ENCODE data around the gene ABCF3. TPM values are rescaled to one million over a fixed set of nuclear protein-coding genes. Genes with fewer than 3 reads are reported as not detected.

ABCF3 gene
- total RNA-seq, 6 experiments from 2014 or later: 33.7 to 40.6 (median 38.5) TPM

DNA sequence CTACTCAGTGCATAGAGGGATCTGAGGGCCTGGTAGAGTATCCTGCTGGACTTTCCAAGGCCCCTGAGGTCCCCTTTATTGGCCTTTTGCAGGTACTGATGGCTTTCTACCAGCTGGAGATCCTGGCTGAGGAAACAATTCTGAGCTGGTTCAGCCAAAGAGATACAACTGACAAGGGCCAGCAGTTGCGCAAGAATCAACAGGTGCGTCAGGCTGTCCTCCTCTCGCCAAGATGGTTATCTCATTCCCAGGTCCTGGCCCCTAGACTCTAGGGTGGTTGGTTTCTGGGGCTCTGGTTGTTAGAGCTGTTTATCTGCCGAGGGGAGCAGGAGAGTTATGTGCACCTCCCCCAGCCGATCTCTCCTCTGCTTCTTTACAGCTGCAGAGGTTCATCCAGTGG is 41.5 kb upstream of the ABCF3 start:
- Histone ChIP-seq H3K4me1 (peaks cover 0 to 12% (median 0%) of the 10 kb centered on the region in 4 donors), H3K36me3 (peaks cover 8 to 61% (median 25%) of the 10 kb centered on the region in 4 donors), H3K27ac (no peak overlapping the region), H3K4me3 (no peak overlapping the region), H3K27me3 (no peaks in the 10 kb centered on the region), H3K9me3 (no peaks in the 10 kb centered on the region)
- ATAC-seq: peak; percentile 66 to 97 (median 81)
- DNase-seq: peak; percentile 56 to 81 (median 77)
- no peak for TF ChIP-seq POLR2A (IDR thresholded peaks at IDR 0.05)
- TF ChIP-seq, protein P1, sequence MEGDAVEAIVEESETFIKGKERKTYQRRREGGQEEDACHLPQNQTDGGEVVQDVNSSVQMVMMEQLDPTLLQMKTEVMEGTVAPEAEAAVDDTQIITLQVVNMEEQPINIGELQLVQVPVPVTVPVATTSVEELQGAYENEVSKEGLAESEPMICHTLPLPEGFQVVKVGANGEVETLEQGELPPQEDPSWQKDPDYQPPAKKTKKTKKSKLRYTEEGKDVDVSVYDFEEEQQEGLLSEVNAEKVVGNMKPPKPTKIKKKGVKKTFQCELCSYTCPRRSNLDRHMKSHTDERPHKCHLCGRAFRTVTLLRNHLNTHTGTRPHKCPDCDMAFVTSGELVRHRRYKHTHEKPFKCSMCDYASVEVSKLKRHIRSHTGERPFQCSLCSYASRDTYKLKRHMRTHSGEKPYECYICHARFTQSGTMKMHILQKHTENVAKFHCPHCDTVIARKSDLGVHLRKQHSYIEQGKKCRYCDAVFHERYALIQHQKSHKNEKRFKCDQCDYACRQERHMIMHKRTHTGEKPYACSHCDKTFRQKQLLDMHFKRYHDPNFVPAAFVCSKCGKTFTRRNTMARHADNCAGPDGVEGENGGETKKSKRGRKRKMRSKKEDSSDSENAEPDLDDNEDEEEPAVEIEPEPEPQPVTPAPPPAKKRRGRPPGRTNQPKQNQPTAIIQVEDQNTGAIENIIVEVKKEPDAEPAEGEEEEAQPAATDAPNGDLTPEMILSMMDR (IDR thresholded peaks at IDR 0.05): no peak
- WGBS (ENCODE audit: insufficient coverage, low coverage, low lambda C conversion rate, missing lambda C conversion rate): no CpG with 5 or more reads among the region's 5 CpGs
- intact Hi-C loops (cut with DNase I): loop anchor here (10.0 kb wide), 1 partner anchor 100 kb away; the partner anchor contains the start of genes ALG3 (in 2 of the 2) and EEF1AKMT4 (in 2 of the 2)

DNA sequence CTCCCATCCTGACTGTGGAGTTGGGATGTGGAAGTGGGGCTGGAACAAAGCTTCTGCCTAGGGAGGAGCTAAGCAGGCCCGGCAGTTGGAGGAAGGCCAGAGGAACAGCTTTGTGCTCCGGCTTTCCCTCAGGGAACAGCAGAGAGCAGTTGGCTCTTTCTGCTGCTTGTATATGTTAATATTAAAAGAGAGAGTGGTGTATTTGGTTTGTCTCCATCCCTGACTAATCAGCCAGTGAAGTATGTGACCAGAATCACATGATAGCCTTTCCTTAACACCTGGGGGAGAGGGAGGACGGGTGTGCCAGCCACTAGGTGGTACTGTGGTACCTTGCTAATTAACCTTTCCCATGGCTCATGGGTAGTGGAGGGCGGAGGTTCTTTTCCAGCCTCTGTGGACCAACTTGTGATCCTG is 40.9 kb upstream of the ABCF3 start:
- intact Hi-C loops (cut with DNase I): loop anchor here (10.0 kb wide), 1 partner anchor 100 kb away; the partner anchor contains the start of genes ALG3 (in 2 of the 2) and EEF1AKMT4 (in 2 of the 2)
- no peak for DNase-seq
- Histone ChIP-seq H3K4me3 (no peak overlapping the region), H3K36me3 (peaks cover 8 to 59% (median 25%) of the 10 kb centered on the region in 4 donors), H3K27ac (no peak overlapping the region), H3K4me1 (peaks cover 0 to 12% (median 0%) of the 10 kb centered on the region in 4 donors), H3K27me3 (no peaks in the 10 kb centered on the region), H3K9me3 (no peaks in the 10 kb centered on the region)
- TF ChIP-seq POLR2A (IDR thresholded peaks at IDR 0.05): no peak
- TF ChIP-seq, protein P1 (IDR thresholded peaks at IDR 0.05): peak; percentile 36 to 50 (median 48)
- ATAC-seq: peak; percentile 73 to 87 (median 80)
- 39% methylated on average over 4 of the region's 4 CpGs for WGBS (ENCODE audit: insufficient coverage, low coverage, low lambda C conversion rate, missing lambda C conversion rate)

DNA sequence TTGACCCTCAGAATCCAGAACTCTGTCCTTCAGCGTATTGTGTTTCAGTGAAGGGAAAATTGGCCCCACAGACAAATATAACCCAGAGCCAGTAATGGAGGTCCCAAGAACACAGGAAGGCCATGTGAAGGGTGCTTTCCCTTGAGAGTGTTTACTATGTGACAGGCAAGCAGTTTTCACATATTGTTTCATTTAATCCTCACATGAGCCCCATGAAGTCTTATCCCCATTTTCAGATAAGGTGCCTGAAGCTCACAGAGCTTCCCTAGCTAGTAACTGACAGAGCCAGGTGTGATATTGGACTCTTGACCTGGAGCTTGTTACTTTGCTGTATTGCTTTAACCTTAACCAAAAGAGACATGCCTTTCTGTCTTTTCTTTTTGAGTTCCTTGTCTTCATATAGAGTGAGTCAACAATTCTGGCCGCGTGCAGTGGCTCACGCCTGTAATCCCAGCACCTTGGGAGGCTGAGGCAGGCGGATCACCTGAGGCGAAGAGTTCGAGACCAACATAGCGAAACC is 40.2 kb upstream of the ABCF3 start:
- no peak for ATAC-seq
- intact Hi-C loops (cut with DNase I): loop anchor here (10.0 kb wide), 1 partner anchor 99 kb away; the partner anchor contains the start of genes ALG3 (in 2 of the 2) and EEF1AKMT4 (in 2 of the 2)
- H3K27me3 ChIP-seq: no peaks in the 10 kb centered on the region
- peaks cover 5 to 52% (median 22%) of the 10 kb centered on the region in 4 donors for H3K36me3 ChIP-seq
- H3K4me1 ChIP-seq: peaks cover 0 to 12% (median 0%) of the 10 kb centered on the region in 4 donors
- no peak for TF ChIP-seq POLR2A (IDR thresholded peaks at IDR 0.05)
- TF ChIP-seq, protein P1 (IDR thresholded peaks at IDR 0.05): no peak
- H3K9me3 ChIP-seq: no peaks in the 10 kb centered on the region
- no peak overlapping the region for H3K27ac ChIP-seq
- DNase-seq: no peak
- 86% methylated on average over 8 of the region's 8 CpGs for WGBS (ENCODE audit: insufficient coverage, low coverage, low lambda C conversion rate, missing lambda C conversion rate)
- no peak overlapping the region for H3K4me3 ChIP-seq

DNA sequence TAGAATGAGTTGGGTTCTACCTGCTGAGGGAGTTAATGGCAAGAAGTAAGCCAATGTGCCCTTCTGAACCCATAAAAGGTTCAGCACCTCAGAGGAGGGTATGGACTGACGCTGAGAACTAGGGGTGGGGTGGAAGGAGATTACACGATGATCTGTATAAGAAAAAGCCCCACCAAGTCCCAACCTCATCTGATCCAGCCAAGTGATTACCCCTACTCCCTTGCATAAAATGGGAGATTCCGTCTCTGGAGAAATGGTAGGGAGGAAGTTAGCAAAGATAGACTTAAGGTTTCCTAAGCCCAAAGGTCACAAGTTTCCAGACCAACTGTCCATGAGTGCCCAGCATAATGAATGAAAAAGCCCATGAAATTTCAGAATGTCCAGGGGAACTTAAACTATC is 37.9 kb upstream of the ABCF3 start:
- ATAC-seq (no peak), DNase-seq (no peak)
- intact Hi-C loops (cut with DNase I): loop anchor here (10.0 kb wide), 1 partner anchor 97 kb away; the partner anchor contains the start of genes ALG3 (in 2 of the 2) and EEF1AKMT4 (in 2 of the 2)
- 91% methylated on average over 3 of the region's 3 CpGs for WGBS (ENCODE audit: insufficient coverage, low coverage, low lambda C conversion rate, missing lambda C conversion rate)
- no peaks in the 10 kb centered on the region for H3K9me3 ChIP-seq
- no peak overlapping the region for H3K27ac ChIP-seq
- no peak for TF ChIP-seq POLR2A (IDR thresholded peaks at IDR 0.05)
- TF ChIP-seq, protein P1 (IDR thresholded peaks at IDR 0.05): no peak
- peaks cover 0 to 29% (median 8%) of the 10 kb centered on the region in 4 donors for H3K36me3 ChIP-seq
- H3K4me1 ChIP-seq: peaks cover 0 to 12% (median 0%) of the 10 kb centered on the region in 4 donors
- H3K4me3 ChIP-seq: no peak overlapping the region
- H3K27me3 ChIP-seq: no peaks in the 10 kb centered on the region

All from right lobe of liver (tissue), 6 donors.